HG02938 (cell line): ENCODE results near the gene FARP1.
"Not testable (repeated sequence)": the region's sequence is repeated elsewhere in the genome, so short reads cannot be mapped to it uniquely, and the experiment has no call there.

Source experiments
- ATAC-seq: cut with Tn5 transposase; IDR thresholded peaks from one replicate; pipeline ENCODE4 v1.9.1; 2021; ENCODE audit warnings: mild to moderate bottlenecking, moderate library complexity; ENCODE audit not compliant: unreplicated experiment

The FARP1 gene

GRCh38 chr13:98389319-98389718 is 246.4 kb downstream of the FARP1 start:
- ATAC-seq, result no peak

- no peak for ATAC-seq
These were observed 247.3 kb downstream of the FARP1 start for GRCh38 chr13:98390086-98390715.

GRCh38 chr13:98393873-98394272 is 251.0 kb downstream of the FARP1 start:
- ATAC-seq, result no peak

GRCh38 chr13:98394820-98395510 is 252.1 kb downstream of the FARP1 start:
- ATAC-seq, result no peak

GRCh38 chr13:98396071-98396710 is 253.3 kb downstream of the FARP1 start:
- ATAC-seq, result no peak

GRCh38 chr13:98397221-98397620 is 254.3 kb downstream of the FARP1 start:
- ATAC-seq, result no peak

- ATAC-seq, result no peak
These were observed 255.0 kb downstream of the FARP1 start for GRCh38 chr13:98397861-98398260.

- ATAC-seq, result no peak
These were observed 255.7 kb downstream of the FARP1 start for GRCh38 chr13:98398581-98398980.

- no peak for ATAC-seq
These were observed 256.9 kb downstream of the FARP1 start for GRCh38 chr13:98399756-98400155.

GRCh38 chr13:98401934-98402333 is 259.0 kb downstream of the FARP1 start:
- no peak for ATAC-seq

- no peak for ATAC-seq
These were observed 260.2 kb downstream of the FARP1 start for GRCh38 chr13:98403076-98403475.

- no peak for ATAC-seq
These were observed 262.2 kb downstream of the FARP1 start for GRCh38 chr13:98405107-98405571.

GRCh38 chr13:98405690-98406344 is 262.9 kb downstream of the FARP1 start:
- ATAC-seq, result no peak

- no peak for ATAC-seq
These were observed 263.5 kb downstream of the FARP1 start for GRCh38 chr13:98406427-98406826.

- no peak for ATAC-seq
These were observed 264.1 kb downstream of the FARP1 start for GRCh38 chr13:98406971-98407370.

- ATAC-seq, result no peak
These were observed 264.7 kb downstream of the FARP1 start for GRCh38 chr13:98407575-98407974.

- no peak for ATAC-seq
These were observed 266.4 kb downstream of the FARP1 start for GRCh38 chr13:98409281-98409680.

GRCh38 chr13:98410612-98411011 is 267.7 kb downstream of the FARP1 start:
- no peak for ATAC-seq

- no peak for ATAC-seq
These were observed 268.1 kb downstream of the FARP1 start for GRCh38 chr13:98411013-98411412.

GRCh38 chr13:98411617-98412265 is 268.8 kb downstream of the FARP1 start:
- ATAC-seq, result no peak

GRCh38 chr13:98413278-98413677 is 270.4 kb downstream of the FARP1 start:
- ATAC-seq, result not testable (repeated sequence)
